DOHH2 (cell line): ENCODE data around the gene FAM107B.

ENCODE experiments used
- CTCF ChIP-seq: fragments of 200-600 bp; sonication (generic); IDR thresholded peaks from one replicate; pipeline ENCODE4 v1.5.1; 2014; ENCODE audit warnings: antibody characterized with exemption, mild to moderate bottlenecking, low read depth, low read length; ENCODE audit not compliant: poor library complexity, severe bottlenecking
- EZH2phosphoT487 ChIP-seq: fragments of 200-600 bp; sonication (generic); IDR thresholded peaks from 2 replicates; pipeline ENCODE4 v1.6.1; 2017; ENCODE audit warnings: borderline replicate concordance, mild to moderate bottlenecking, antibody characterized with exemption, low read length, moderate library complexity, mixed read lengths

- no peak for TF ChIP-seq CTCF
- TF ChIP-seq EZH2phosphoT487, result no peak
Measured at GRCh38 chr10:14753441-14753840, 21.3 kb downstream of the FAM107B start.
